Muscle layer of duodenum (tissue), 2 donors: ENCODE measurements around the gene FRAT2.

Source experiments
- H3K27ac ChIP-seq: one replicate; pipeline ENCODE4 v1.7.0; 2013; ENCODE audit warnings: mild to moderate bottlenecking, low read length
- H3K27me3 ChIP-seq: one replicate; pipeline ENCODE4 v1.7.0; 2013; ENCODE audit warnings: low read depth, mild to moderate bottlenecking, control low read depth, low read length
- H3K36me3 ChIP-seq, 2 donors: one replicate each; pipeline ENCODE4 v1.7.0; 2013; ENCODE audit warnings: low read length in 2 of 2, control low read depth in 1 of 2, mild to moderate bottlenecking in 1 of 2; ENCODE audit not compliant: insufficient read depth in 2 of 2, control insufficient read depth in 1 of 2
- H3K4me1 ChIP-seq, 2 donors: one replicate each; pipeline ENCODE4 v1.7.0; 2013; ENCODE audit warnings: low read length in 2 of 2, mild to moderate bottlenecking in 2 of 2, control low read depth in 1 of 2, moderate library complexity in 1 of 2; ENCODE audit not compliant: insufficient read depth in 2 of 2, control insufficient read depth in 1 of 2
- H3K4me3 ChIP-seq, 2 donors: one replicate each; pipeline ENCODE4 v1.7.0; 2013; ENCODE audit warnings: low read length in 2 of 2, low read depth in 1 of 2, mild to moderate bottlenecking in 1 of 2
- H3K9me3 ChIP-seq, 2 donors: one replicate each; pipeline ENCODE4 v1.7.0; 2013; ENCODE audit warnings: low read length in 2 of 2, control low read depth in 1 of 2, mild to moderate bottlenecking in 1 of 2; ENCODE audit not compliant: control insufficient read depth in 1 of 2
- donor health status: healthy.

Gene FRAT2

GRCh38 chr10:97367126-97367649 lies 32.7 kb upstream of the FRAT2 start:
- no peak overlapping the region for H3K27ac ChIP-seq

GRCh38 chr10:97366572-97366971 lies 32.0 kb upstream of the FRAT2 start:
- H3K27me3 ChIP-seq: no peaks in the 10 kb centered on the region
- H3K4me1 ChIP-seq: no peaks in the 10 kb centered on the region
- H3K36me3 ChIP-seq: peaks cover 16 to 63% of the 10 kb centered on the region in 2 donors
- H3K27ac ChIP-seq: no peak overlapping the region
- no peak overlapping the region for H3K4me3 ChIP-seq
- H3K9me3 ChIP-seq: no peaks in the 10 kb centered on the region

More at GRCh38 chr10:97367126-97367649, 32.7 kb upstream of the FRAT2 start:
- Histone ChIP-seq H3K36me3 (peaks cover 23 to 69% of the 10 kb centered on the region in 2 donors), H3K4me3 (no peak overlapping the region), H3K27me3 (no peaks in the 10 kb centered on the region), H3K4me1 (no peaks in the 10 kb centered on the region), H3K9me3 (no peaks in the 10 kb centered on the region)

- Histone ChIP-seq H3K27me3 (no peaks in the 10 kb centered on the region), H3K4me3 (peak overlapping the region in 1 of 2 donors; percentile 4), H3K4me1 (no peaks in the 10 kb centered on the region), H3K27ac (no peak overlapping the region), H3K9me3 (no peaks in the 10 kb centered on the region), H3K36me3 (peaks cover 13 to 56% of the 10 kb centered on the region in 2 donors)
These were observed 31.3 kb upstream of the FRAT2 start for GRCh38 chr10:97365761-97366351.

DNA sequence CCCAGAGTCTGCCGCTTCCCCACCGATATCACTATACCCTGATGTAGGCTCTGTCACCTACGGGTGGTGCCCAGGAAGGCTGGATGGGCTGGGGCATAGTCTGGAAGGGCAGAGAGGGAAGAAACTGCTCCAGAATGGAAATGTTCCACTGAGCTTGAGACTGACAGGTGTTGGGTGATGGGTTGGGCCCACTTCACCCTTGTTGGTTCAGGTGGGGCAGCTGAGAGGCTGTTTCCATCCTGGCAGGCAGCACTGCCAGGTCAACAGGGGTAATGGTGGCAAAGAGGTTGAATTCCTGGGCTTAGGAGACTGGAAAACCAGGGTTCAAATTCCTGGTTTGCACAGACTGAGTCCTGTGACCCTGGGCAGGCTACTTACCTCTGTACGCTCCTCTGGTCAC lies 28.5 kb upstream of the FRAT2 start:
- H3K36me3 ChIP-seq: peaks cover 8 to 50% of the 10 kb centered on the region in 2 donors
- H3K4me3 ChIP-seq: no peak overlapping the region
- H3K4me1 ChIP-seq: no peaks in the 10 kb centered on the region
- no peaks in the 10 kb centered on the region for H3K9me3 ChIP-seq
- no peaks in the 10 kb centered on the region for H3K27me3 ChIP-seq
- no peak overlapping the region for H3K27ac ChIP-seq

- H3K27me3 ChIP-seq: no peaks in the 10 kb centered on the region
- no peak overlapping the region for H3K27ac ChIP-seq
- no peak overlapping the region for H3K4me3 ChIP-seq
- no peaks in the 10 kb centered on the region for H3K9me3 ChIP-seq
- H3K36me3 ChIP-seq: peaks cover 8 to 50% of the 10 kb centered on the region in 2 donors
- no peaks in the 10 kb centered on the region for H3K4me1 ChIP-seq
These were observed 27.9 kb upstream of the FRAT2 start for GRCh38 chr10:97362310-97363033.

DNA sequence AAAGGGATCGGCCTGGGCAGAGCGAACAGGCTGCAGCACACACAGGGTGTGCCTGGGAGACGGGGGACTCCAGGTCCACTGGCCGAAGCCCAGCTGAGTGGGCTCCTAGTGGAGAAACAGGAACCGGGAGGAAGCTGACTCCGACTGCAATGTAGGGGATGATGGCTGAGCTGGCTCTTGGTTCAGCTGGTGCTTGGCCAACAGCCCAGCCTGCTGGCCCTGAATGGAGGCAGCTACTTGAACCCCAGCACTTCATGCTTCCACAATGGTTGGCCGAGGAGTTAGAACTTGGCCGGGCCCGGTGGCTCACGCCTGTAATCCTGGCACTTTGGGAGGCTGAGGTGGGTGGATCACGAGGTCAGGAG lies 27.0 kb upstream of the FRAT2 start:
- no peak overlapping the region for H3K4me3 ChIP-seq
- no peaks in the 10 kb centered on the region for H3K27me3 ChIP-seq
- H3K9me3 ChIP-seq: no peaks in the 10 kb centered on the region
- peaks cover 9 to 55% of the 10 kb centered on the region in 2 donors for H3K36me3 ChIP-seq
- no peak overlapping the region for H3K27ac ChIP-seq
- peaks cover 0 to 2% of the 10 kb centered on the region in 2 donors for H3K4me1 ChIP-seq

- H3K27ac ChIP-seq: no peak overlapping the region
- H3K4me1 ChIP-seq: peaks cover 0 to 8% of the 10 kb centered on the region in 2 donors
- H3K4me3 ChIP-seq: no peak overlapping the region
- H3K9me3 ChIP-seq: no peaks in the 10 kb centered on the region
- H3K36me3 ChIP-seq: peaks cover 15 to 55% of the 10 kb centered on the region in 2 donors
- no peaks in the 10 kb centered on the region for H3K27me3 ChIP-seq
These were observed 26.4 kb upstream of the FRAT2 start for GRCh38 chr10:97360705-97361536.

GRCh38 chr10:97358781-97359180 lies 24.3 kb upstream of the FRAT2 start:
- Histone ChIP-seq H3K27me3 (no peaks in the 10 kb centered on the region), H3K36me3 (peaks cover 20 to 39% of the 10 kb centered on the region in 2 donors), H3K4me3 (no peak overlapping the region), H3K27ac (no peak overlapping the region), H3K4me1 (peaks cover 0 to 12% of the 10 kb centered on the region in 2 donors), H3K9me3 (no peaks in the 10 kb centered on the region)

- Histone ChIP-seq H3K27me3 (no peaks in the 10 kb centered on the region), H3K4me3 (no peak overlapping the region), H3K27ac (no peak overlapping the region), H3K9me3 (no peaks in the 10 kb centered on the region), H3K36me3 (peaks cover 17 to 35% of the 10 kb centered on the region in 2 donors), H3K4me1 (peaks cover 0 to 12% of the 10 kb centered on the region in 2 donors)
These were observed 23.8 kb upstream of the FRAT2 start for GRCh38 chr10:97358349-97358748.

- Histone ChIP-seq H3K36me3 (peaks cover 12 to 35% of the 10 kb centered on the region in 2 donors), H3K27ac (no peak overlapping the region), H3K4me3 (no peak overlapping the region), H3K9me3 (no peaks in the 10 kb centered on the region), H3K4me1 (peaks cover 0 to 12% of the 10 kb centered on the region in 2 donors), H3K27me3 (no peaks in the 10 kb centered on the region)
These were observed 22.4 kb upstream of the FRAT2 start for GRCh38 chr10:97356918-97357317.

DNA sequence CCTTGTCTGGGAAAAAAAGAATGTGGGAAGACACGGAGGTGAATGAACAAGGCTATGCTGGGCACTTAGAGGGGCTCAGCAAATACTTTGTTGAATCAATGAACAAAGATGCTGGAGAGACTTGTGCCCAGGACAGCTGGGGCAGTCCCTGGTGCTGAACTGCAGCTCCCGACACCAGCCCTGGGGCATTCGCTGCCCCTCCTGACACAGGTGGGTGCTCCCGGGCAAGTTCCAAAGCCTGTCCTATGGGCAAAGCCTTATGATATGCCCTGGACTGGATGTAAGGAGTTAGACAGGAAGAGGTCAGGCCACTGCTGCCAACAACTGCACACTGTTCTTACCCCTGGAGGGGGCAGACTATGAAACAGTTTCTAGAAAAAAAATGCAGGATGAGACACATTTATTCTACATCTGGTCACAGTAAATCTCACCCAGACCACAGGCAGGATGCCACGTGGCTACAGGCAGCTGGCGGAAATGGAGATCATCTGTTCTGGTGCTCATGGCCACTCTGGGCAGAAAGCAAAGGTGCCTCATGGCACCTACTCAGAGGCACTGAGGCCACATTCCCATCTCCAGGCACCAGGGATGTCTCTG lies 21.9 kb upstream of the FRAT2 start:
- Histone ChIP-seq H3K27ac (no peak overlapping the region), H3K4me1 (peaks cover 0 to 12% of the 10 kb centered on the region in 2 donors), H3K27me3 (no peaks in the 10 kb centered on the region), H3K4me3 (no peak overlapping the region), H3K36me3 (peaks cover 12 to 35% of the 10 kb centered on the region in 2 donors), H3K9me3 (no peaks in the 10 kb centered on the region)
